SK-N-MC (cell line): ENCODE results near the gene ATPAF1.
"Not testable (repeated sequence)": the region's sequence is repeated elsewhere in the genome, so short reads cannot be mapped to it uniquely, and the experiment has no call there.

Experiments used
- DNase-seq: peaks from one replicate; pipeline ENCODE4 v3.0.0-alpha.2; 2011; ENCODE audit warnings: low read depth, low spot score
- H3K27ac ChIP-seq: fragments of 200-600 bp; sonication (generic); 2 replicates; pipeline ENCODE4 v1.5.1; 2016; ENCODE audit warnings: mixed run types
- H3K36me3 ChIP-seq: fragments of 200-600 bp; sonication (generic); 2 replicates; pipeline ENCODE4 v1.6.1; 2017; ENCODE audit warnings: antibody characterized with exemption, low read length, mixed read lengths; ENCODE audit not compliant: insufficient read depth
- H3K4me3 ChIP-seq: fragments of 200-600 bp; sonication (generic); 2 replicates; pipeline ENCODE4 v1.5.1; 2016
- H3K9ac ChIP-seq: fragments of 200-600 bp; sonication (generic); 2 replicates; pipeline ENCODE4 v1.8.0; 2017; ENCODE audit warnings: mixed run types, mixed read lengths; ENCODE audit not compliant: insufficient read length
- H3K9me3 ChIP-seq: fragments of 200-600 bp; sonication (generic); 2 replicates; pipeline ENCODE4 v1.6.1; 2017; ENCODE audit warnings: low read depth, mild to moderate bottlenecking, antibody characterized with exemption, low read length, moderate library complexity, mixed read lengths
- EZH2 ChIP-seq: fragments of 200-600 bp; sonication (generic); IDR thresholded peaks from one replicate; pipeline ENCODE4 v1.6.1; 2017; ENCODE audit warnings: antibody characterized with exemption
- FOXP2 ChIP-seq: optimal IDR thresholded peaks from 2 replicates; pipeline ENCODE3; 2011; ENCODE audit warnings: mild to moderate bottlenecking, moderate library complexity; ENCODE audit not compliant: insufficient read depth; ENCODE audit errors: extremely low read length, control extremely low read depth
- POLR2AphosphoS5 ChIP-seq: IDR thresholded peaks from 2 replicates; pipeline ENCODE4 v1.6.1; 2012; ENCODE audit warnings: mild to moderate bottlenecking, low read depth, low read length, borderline replicate concordance

ATPAF1 gene

GRCh38 chr1:46673749-46674182 is 5.6 kb upstream of the ATPAF1 start:
- Histone ChIP-seq H3K36me3 (peaks cover 17% of the 10 kb centered on the region), H3K9ac (no peak overlapping the region), H3K9me3 (no peaks in the 10 kb centered on the region), H3K27ac (no peak overlapping the region), H3K4me3 (no peak overlapping the region)
- no peak for TF ChIP-seq POLR2AphosphoS5
- TF ChIP-seq FOXP2: no peak
- no peak for TF ChIP-seq EZH2
- no peak for DNase-seq

GRCh38 chr1:46672696-46673095 is 4.5 kb upstream of the ATPAF1 start:
- H3K9me3 ChIP-seq: no peaks in the 10 kb centered on the region
- H3K4me3 ChIP-seq: no peak overlapping the region
- H3K9ac ChIP-seq: no peak overlapping the region
- no peak for DNase-seq
- no peak for TF ChIP-seq FOXP2
- TF ChIP-seq POLR2AphosphoS5: no peak
- no peak for TF ChIP-seq EZH2
- no peak overlapping the region for H3K27ac ChIP-seq
- peaks cover 13% of the 10 kb centered on the region for H3K36me3 ChIP-seq

GRCh38 chr1:46671554-46671953 is 3.4 kb upstream of the ATPAF1 start, which contains the start of gene TEX38:
Gene TEX38, plus strand, starts transcription at chr1:46671854. Its CDS starts 81 bp downstream, at chr1:46671935.
- no peak within 1 kb of the TSS for H3K9ac ChIP-seq
- DNase-seq: no peak
- H3K27ac ChIP-seq: no peak within 1 kb of the TSS
- H3K9me3 ChIP-seq: no peaks in the 10 kb centered on the region
- peaks cover 3% of the 10 kb centered on the region for H3K36me3 ChIP-seq
- H3K4me3 ChIP-seq: no peak within 1 kb of the TSS
- TF ChIP-seq EZH2 (no peak), POLR2AphosphoS5 (no peak), FOXP2 (no peak)

- H3K9ac ChIP-seq: no peak overlapping the region
- peaks cover 4% of the 10 kb centered on the region for H3K36me3 ChIP-seq
- H3K9me3 ChIP-seq: no peaks in the 10 kb centered on the region
- TF ChIP-seq EZH2 (no peak), POLR2AphosphoS5 (no peak), FOXP2 (no peak)
- no peak overlapping the region for H3K27ac ChIP-seq
- no peak overlapping the region for H3K4me3 ChIP-seq
- DNase-seq: no peak
Observed at GRCh38 chr1:46670134-46670533, 2.0 kb upstream of the ATPAF1 start.

GRCh38 chr1:46665983-46666382 is 2.2 kb downstream of the ATPAF1 start:
- TF ChIP-seq EZH2: no peak
- TF ChIP-seq POLR2AphosphoS5: no peak
- TF ChIP-seq FOXP2: no peak
- no peak overlapping the region for H3K9ac ChIP-seq
- no peak for DNase-seq
- H3K9me3 ChIP-seq: no peaks in the 10 kb centered on the region
- no peak overlapping the region for H3K4me3 ChIP-seq
- H3K36me3 ChIP-seq: peaks cover 22% of the 10 kb centered on the region
- no peak overlapping the region for H3K27ac ChIP-seq

- not testable (repeated sequence) for DNase-seq, H3K9me3 ChIP-seq, H3K27ac ChIP-seq, H3K9ac ChIP-seq, H3K4me3 ChIP-seq
- H3K36me3 ChIP-seq: peaks cover 29% of the 10 kb centered on the region
Observed at GRCh38 chr1:46662919-46663318, 5.2 kb downstream of the ATPAF1 start.

GRCh38 chr1:46660116-46660515 is 8.0 kb downstream of the ATPAF1 start:
- not testable (repeated sequence) for DNase-seq, H3K9me3 ChIP-seq, H3K9ac ChIP-seq, H3K4me3 ChIP-seq, H3K27ac ChIP-seq
- peaks cover 50% of the 10 kb centered on the region for H3K36me3 ChIP-seq

- no peak overlapping the region for H3K27ac ChIP-seq
- peaks cover 48% of the 10 kb centered on the region for H3K36me3 ChIP-seq
- no peak for TF ChIP-seq EZH2
- TF ChIP-seq FOXP2: no peak
- TF ChIP-seq POLR2AphosphoS5: no peak
- no peak overlapping the region for H3K9ac ChIP-seq
- no peak overlapping the region for H3K4me3 ChIP-seq
- H3K9me3 ChIP-seq: no peaks in the 10 kb centered on the region
- no peak for DNase-seq
Observed at GRCh38 chr1:46659307-46659870, 8.8 kb downstream of the ATPAF1 start.

- no peak for TF ChIP-seq POLR2AphosphoS5
- TF ChIP-seq FOXP2: no peak
- TF ChIP-seq EZH2: no peak
- Histone ChIP-seq H3K9me3 (no peaks in the 10 kb centered on the region), H3K36me3 (peaks cover 40% of the 10 kb centered on the region), H3K4me3 (no peak overlapping the region), H3K9ac (no peak overlapping the region), H3K27ac (no peak overlapping the region)
- no peak for DNase-seq
Observed at GRCh38 chr1:46657775-46658174, 10.4 kb downstream of the ATPAF1 start.

GRCh38 chr1:46656643-46657042 is 11.5 kb downstream of the ATPAF1 start:
- no peak overlapping the region for H3K9ac ChIP-seq
- TF ChIP-seq EZH2: no peak
- no peak for TF ChIP-seq POLR2AphosphoS5
- no peak for TF ChIP-seq FOXP2
- no peak overlapping the region for H3K27ac ChIP-seq
- no peaks in the 10 kb centered on the region for H3K9me3 ChIP-seq
- no peak overlapping the region for H3K4me3 ChIP-seq
- H3K36me3 ChIP-seq: peaks cover 46% of the 10 kb centered on the region
- DNase-seq: no peak
